HEK293T (cell line): ENCODE results near the gene RAB13.

Experiments
- BHLHE40 ChIP-seq: fragments of 450-650 bp; IDR thresholded peaks from 2 replicates; pipeline ENCODE4 v1.6.1; 2016; ENCODE audit warnings: mild to moderate bottlenecking, moderate library complexity, borderline replicate concordance
- HDGF ChIP-seq: fragments of 450-650 bp; IDR thresholded peaks from 2 replicates; pipeline ENCODE4 v1.6.1; 2017; ENCODE audit warnings: antibody characterized with exemption, borderline replicate concordance
- SP1 ChIP-seq: fragments of 450-650 bp; IDR thresholded peaks from 2 replicates; pipeline ENCODE4 v1.6.1; 2017
- SUZ12 ChIP-seq: fragments of 450-650 bp; IDR thresholded peaks from 2 replicates; pipeline ENCODE4 v1.6.1; 2016; ENCODE audit warnings: mild to moderate bottlenecking

DNA sequence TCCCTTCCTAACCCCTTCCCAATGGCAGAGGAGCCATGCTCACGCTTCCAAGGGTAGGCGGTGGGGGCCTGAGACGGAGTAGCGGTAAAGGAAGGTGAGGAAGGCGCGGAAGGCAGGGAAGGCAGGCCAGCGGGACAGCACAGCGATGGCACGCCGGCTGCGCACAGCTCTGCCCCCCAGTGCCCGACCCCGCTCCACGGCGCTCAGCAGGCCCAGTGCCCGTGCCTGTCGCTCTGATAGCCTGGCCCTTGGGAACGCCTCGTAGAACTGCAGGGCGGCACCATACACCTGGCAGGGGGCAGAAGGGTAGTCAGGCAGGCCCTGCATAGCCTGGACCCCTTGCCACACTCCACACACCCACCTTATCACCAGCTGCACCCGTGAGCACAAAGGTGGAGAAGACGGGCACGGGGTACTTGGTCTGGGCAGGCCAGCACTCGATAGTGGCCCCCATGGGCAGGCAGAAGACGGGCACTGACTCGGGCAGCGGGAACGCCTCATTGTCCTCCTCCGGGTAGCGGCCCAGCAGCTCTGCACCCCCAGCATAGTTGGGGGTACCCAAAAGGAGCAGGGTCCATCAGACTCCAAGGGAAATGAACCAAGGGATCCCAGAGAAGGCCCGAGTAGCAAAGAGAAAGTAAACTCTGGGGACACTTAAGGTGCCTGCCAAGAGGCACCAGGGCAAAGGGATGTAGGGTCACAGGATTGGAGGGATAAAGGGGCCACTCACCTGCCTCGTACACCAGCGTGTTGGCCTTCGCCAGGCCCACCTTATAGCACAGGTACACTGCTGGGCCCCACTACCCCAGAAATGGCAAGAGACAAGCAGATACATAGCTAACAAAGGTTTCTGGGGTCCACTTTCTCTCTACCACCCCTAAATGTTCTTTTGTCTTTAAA lies 44.1 kb downstream of the RAB13 start:
- TF ChIP-seq SP1 (no peak), HDGF (no peak), BHLHE40 (no peak), SUZ12 (no peak)
